Measurements from ENCODE around the gene FBXL13.
"Not testable (repeated sequence)": the region's sequence is repeated elsewhere in the genome, so short reads cannot be mapped to it uniquely, and the experiment has no call there.

The FBXL13 gene

DNA sequence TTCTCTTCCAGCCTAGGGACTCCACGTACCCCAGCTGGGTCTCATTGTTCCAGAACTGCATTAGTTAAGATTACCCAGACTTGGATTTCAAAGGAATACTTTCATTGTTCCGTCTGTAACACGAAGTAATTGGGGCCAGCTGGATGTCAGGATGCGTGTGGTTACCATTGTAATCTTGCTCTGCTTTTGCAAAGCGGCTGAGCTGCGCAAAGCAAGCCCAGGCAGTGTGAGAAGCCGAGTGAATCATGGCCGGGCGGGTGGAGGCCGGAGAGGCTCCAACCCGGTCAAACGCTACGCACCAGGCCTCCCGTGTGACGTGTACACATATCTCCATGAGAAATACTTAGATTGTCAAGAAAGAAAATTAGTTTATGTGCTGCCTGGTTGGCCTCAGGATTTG lies 140.8 kb downstream of the FBXL13 start:
- DNase-seq: no peak

- DNase-seq: no peak
Measured at GRCh38 chr7:102931757-102932156, 142.8 kb downstream of the FBXL13 start.

DNA sequence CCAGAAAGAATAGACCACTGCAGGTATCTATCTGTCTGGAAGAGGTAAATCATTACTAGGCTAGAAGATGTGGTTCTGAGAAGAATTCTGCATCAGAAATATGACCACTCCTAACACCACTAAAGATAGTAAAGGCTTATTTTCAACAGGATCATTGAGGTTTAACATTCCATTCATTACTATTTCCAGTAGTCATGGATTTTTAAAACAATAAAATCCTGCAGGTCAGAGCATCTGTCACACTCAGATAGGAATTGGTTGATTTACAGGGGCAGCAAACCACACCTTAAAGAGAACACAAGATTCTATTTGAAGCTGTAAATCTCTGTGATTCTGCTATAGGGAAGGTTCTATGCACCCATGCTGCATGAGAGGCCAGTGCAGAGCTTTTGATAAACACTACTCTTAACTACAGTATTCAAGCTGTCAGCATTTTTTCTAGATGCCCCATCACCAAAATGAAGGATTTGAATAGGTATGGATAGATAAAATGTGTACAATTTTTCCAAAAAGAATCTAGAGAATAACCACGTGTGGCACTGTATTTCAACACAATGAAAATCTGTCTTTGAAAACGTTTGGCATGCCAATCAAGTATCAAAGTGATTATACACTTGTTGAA lies 147.2 kb downstream of the FBXL13 start:
- DNase-seq: no peak

DNA sequence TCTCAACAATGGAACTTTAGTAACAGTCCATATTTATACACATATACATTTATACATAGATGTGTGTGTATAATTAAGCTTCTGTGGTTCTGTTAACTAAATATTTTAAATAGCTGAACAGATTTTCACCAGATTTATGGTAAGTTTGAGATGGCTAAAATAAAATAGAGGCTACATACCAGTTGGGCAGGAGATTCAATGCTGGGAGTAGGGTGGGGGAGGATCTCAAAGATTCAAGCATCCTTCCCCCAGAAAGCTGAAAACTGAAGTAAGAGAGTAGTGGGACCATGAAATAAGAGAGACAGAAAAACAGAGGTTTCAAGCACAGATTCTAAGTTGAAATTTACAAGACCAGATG lies 147.8 kb downstream of the FBXL13 start:
- no peak for DNase-seq

GRCh38 chr7:102925976-102926782 lies 148.4 kb downstream of the FBXL13 start:
- DNase-seq: no peak

GRCh38 chr7:102918845-102919244 lies 155.8 kb downstream of the FBXL13 start:
- DNase-seq: no peak

GRCh38 chr7:102917436-102918353 lies 156.9 kb downstream of the FBXL13 start:
- no peak for DNase-seq

GRCh38 chr7:102916881-102917280 lies 157.7 kb downstream of the FBXL13 start:
- DNase-seq: no peak

GRCh38 chr7:102916426-102916825 lies 158.2 kb downstream of the FBXL13 start:
- DNase-seq: no peak

DNA sequence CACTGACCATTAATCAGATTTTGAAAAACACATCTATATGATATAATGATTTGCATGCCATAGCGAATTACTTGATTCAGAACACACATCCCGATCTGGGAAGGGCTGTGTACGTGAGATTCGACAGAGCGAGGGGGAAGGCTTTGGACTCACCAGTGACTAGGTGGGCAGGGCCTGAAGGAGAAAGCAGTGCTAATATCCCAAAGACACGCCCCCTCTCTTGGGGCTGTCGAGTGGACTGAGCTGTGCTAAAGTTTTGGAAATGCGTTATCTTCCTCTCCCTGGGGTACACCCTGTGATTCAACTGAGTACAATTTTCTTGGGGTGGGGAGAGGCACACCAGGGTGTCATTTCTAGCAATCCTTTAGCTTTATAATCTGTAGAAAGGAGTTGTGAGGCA lies 160.0 kb downstream of the FBXL13 start:
- no peak for DNase-seq

GRCh38 chr7:102913826-102914225 lies 160.8 kb downstream of the FBXL13 start:
- no peak for DNase-seq

DNA sequence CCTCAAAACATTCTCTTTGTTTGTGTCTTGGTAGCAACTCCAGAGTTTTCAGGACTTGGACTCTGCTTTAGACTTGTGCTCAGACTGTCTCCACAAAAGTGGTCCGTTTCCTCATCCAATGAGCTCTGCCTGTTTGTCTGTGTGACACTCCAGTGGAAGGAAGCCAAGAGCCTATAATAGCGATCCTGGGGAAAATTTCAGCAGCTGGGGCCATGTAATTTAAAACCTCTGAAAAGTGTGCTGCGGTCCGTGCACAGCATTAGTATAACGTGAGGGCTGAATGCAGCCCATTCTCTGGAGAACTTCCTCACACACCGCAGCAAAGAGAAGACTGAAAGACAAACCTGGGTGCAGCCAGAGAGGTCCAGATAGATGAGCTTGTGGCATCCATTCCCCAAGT lies 161.9 kb downstream of the FBXL13 start, which contains the start of gene LRRC17:
LRRC17 (plus strand) TSS at position 259 of the 400 bp plus-strand sequence. CDS start 20,914 bp downstream, outside the sequence.
- DNase-seq: no peak

DNA sequence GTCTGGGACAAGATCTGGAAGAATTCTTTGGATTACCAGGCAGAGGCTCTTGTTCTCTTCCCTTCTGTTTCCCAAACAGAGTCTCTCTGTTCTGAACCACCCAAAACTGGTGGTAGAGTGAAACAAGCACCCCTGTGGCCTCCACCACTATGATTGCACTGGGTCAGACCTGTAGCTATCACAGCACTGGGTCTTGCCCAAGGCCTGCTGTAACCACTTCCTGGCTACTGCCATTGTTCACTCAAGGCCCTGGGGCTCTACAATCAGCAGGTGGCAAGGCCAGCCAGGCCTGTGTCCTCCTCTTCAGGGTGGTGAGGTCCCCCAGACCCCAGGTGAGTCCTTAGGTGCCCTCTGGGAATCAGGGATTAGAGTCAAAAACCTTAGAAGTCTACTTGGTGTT lies 165.9 kb downstream of the FBXL13 start:
- no peak for DNase-seq

- not testable (repeated sequence) for DNase-seq
Measured at GRCh38 chr7:102903576-102903975, 171.0 kb downstream of the FBXL13 start.

DNA sequence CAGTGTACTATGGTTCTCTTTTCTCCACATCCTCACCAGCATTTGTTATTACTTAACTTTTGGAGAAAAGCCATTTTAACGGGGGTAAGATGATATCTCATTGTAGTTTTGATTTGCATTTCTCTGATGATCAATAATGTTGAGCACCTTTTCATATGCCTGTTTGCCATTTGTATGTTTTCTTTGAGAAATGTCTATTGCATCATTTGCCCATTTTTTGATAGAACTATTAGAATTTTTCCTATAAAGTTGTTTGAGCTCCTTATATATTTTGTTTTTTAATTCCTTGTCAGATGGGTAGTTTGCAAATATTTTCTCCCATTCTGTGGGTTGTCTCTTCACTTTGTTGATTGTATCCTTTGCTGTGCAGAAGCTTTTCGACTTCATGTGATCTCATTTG lies 172.5 kb downstream of the FBXL13 start:
- DNase-seq: not testable (repeated sequence)

DNA sequence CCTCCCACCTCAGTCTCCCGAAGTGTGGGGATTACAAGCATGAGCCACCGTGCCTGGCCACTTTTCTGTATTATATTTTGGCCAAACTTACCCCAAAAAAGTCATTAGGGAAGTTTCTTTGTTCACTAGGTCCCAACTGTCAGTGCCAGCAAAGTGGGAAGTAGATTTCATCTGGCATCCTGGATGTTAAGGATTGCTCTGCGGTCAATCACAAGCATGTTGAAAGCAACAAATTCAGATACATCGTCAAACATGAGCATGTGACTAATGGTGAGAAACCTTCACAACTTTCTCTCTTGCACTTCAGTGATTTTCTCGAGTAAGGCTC lies 176.1 kb downstream of the FBXL13 start:
- no peak for DNase-seq

DNA sequence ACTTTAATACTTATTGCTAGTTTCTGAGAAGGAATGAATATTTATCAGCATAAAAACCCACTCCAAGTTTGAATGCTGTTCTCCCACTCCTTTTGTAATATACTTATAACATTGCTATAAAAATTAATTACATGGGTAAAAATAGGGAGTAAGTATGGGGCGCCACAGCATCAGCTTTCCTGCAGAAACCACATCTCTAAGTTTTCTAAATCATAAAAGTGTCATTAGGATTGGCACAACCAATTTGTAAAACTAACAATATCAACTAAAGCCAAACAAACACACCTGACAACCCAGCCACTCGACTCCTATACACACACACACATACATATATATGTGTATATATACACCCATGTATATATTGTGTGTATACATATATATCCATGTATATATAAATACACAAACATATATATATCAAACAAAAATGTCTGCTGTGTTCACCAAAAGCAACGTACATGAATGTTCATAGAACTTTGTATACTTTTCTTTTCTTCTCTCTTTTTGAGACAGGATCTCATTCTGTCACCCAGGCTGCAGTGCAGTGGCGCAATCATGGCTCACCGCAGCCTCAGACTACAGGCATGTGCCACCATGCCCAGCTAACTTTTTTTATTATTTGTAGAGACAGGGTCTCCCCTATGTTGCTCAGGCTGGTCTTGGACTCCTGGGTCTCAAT lies 176.6 kb downstream of the FBXL13 start:
- no peak for DNase-seq

GRCh38 chr7:102897211-102897631 lies 177.4 kb downstream of the FBXL13 start:
- DNase-seq: no peak

DNA sequence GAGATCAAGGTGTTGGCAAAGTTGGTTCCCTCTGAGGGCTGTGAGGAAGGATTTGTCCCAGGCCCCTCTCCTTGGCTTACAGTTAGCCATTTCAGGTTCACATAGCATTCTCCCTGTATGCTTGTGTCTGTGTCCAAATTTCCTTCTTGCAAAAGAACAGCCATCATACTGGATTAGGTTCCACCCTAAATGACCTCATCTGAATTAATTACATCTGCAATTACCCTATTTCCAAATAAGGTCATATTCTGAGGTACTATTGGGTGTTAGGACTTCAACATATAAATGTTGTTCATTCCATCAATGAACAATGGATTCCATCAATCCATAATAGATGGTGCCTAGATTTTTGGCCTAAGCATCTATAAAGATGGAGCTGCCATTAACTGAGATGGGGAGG lies 178.0 kb downstream of the FBXL13 start:
- no peak for DNase-seq

DNA sequence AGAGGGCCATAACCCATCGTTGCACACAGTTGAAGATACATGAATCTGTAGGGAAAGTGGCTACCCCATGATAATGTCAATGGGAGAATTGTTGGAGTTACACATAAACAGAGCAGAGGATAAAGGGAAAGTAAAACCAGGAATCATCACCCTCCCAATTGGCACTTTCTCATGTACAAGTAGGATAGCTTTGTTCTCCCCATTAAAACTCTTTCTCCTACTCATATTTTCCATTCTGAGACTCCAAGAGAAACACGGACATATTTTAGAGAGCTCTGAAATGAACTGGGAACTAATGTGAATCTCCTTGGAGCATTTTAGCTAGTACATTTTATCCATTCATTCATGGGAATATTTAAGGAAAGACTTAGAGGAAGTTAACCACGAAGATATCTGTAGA lies 179.0 kb downstream of the FBXL13 start:
- DNase-seq: no peak

GRCh38 chr7:102892631-102893278 lies 181.8 kb downstream of the FBXL13 start:
- no peak for DNase-seq

DNA sequence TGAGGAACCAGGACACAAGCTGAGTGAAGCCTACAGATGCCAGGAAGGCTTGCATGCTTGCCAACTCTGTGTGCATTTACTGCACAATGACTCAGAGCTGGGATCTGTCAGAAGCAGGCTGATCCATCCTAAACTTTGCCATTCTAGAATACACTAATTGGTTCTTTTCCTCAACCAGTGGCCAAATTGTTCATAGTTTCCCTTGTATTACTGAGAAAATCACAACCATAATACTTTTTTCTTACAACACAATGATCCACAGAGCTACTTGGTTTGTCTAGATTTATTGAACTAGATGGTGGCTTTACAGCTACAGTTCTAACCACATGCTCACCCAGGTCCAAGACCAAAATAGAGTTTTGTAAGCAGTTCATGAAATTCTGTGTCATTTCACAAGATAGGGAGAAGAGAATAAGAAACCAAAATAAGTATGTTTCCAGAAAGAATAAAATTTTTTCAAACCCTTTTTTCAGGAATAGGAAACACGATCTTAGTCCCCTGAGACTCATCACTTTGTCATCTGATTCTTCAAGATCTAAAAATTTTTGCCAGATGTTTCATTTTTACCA lies 182.8 kb downstream of the FBXL13 start:
- DNase-seq: no peak
